Bone marrow (tissue), 2 donors: ENCODE results near the gene ITPA.

Experiments used
- DNase-seq, 2 donors: peaks; one replicate each; lab custom pipeline; 2025; lab: John Stamatoyannopoulos, UW

ITPA gene

DNA sequence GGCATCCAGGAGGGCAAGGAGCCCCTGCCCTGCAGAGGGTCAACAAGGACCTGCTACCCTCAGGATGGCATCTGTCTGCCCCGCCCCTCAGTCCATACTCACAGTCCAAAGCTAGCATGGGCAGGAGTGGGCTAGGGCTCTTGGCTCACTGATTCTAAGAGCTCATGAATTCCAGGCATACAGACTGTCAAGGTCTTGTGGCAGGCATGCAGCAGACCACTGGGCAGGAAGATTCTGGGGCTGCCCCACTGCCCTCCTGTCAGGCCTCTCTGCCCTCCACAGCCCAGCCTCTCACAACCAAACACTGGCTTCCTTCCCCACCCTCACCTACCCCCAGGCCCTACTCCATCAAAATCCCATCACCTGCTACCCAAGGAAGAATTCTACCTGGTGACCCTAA, 35.3 kb downstream of the ITPA start:
- DNase-seq, result no peak

DNA sequence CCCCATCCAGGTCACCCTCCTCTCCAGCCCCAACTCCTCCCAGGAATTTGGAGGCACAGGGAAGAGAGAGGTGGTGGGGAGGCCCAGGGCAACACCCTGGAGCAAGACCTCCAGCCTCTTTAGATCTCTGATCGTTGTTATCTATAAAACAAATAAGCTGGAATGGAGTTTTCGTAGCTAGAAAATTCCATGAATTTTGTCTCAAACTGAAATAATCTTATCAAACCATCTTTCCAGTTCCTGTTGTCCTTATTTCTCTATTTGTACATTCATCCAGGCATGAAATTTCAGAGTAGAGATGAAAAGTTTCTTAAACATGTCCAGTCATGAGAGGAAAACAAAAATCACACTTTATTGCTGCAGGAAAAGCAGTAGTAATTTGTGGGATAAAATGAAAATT, 35.9 kb downstream of the ITPA start:
- DNase-seq, result no peak

DNA sequence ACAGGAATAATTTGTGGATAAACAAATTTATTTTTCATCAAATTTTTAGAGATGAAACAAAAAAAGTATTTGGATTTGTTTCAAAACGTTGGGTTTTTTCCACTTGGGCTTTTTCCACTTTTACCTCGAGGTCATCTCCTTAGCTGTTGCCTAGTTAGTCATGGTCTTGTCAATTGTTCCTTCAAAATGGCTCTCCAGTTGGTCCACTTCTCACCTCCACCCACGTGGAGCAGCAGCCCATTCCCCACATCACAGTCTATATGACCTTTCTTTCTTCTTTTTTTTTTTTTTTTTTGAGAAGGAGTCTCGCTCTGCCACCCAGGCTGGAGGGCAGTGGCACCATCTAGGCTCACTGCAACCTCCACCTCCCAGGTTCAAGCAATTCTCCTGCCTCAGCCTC, 36.4 kb downstream of the ITPA start:
- DNase-seq, result no peak

DNA sequence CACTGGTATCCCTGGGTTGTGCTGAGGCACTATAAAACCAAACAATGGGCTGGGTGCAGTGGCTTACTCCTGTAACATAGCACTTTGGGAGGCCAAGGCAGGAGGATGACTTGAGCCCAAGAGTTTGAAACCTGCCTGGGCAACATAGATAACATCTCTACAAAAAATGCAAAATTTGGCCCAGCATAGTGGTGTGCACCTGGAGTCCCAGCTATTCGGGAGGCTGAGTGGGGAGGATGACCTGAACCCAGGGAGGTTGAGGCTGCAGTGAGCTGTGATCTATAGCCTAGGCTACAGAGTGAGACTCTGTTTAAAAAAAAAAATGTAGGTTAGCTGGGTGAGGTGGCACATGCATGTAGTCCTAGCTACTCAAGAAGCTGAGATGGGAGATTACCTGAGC, 37.4 kb downstream of the ITPA start:
- DNase-seq, result no peak

DNA sequence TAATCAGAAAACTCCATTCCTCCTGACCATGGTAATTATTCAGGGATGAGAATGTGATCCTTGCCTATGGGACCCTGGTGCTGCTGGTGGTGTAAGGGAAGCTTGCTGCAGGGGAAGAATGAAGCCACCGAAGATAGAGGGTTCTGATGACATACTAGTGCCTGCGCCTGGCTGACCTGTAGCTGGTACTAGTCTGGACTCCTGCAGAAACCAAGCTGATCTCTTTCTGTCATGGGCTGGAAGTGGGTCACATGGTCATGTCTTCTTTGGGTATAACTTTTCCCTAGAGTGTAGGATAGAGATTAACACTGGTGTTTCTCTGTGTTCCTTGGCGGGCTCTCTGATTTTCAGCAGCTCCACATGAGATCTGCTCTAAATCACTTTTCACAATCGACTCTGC, 38.3 kb downstream of the ITPA start:
- no peak for DNase-seq

DNA sequence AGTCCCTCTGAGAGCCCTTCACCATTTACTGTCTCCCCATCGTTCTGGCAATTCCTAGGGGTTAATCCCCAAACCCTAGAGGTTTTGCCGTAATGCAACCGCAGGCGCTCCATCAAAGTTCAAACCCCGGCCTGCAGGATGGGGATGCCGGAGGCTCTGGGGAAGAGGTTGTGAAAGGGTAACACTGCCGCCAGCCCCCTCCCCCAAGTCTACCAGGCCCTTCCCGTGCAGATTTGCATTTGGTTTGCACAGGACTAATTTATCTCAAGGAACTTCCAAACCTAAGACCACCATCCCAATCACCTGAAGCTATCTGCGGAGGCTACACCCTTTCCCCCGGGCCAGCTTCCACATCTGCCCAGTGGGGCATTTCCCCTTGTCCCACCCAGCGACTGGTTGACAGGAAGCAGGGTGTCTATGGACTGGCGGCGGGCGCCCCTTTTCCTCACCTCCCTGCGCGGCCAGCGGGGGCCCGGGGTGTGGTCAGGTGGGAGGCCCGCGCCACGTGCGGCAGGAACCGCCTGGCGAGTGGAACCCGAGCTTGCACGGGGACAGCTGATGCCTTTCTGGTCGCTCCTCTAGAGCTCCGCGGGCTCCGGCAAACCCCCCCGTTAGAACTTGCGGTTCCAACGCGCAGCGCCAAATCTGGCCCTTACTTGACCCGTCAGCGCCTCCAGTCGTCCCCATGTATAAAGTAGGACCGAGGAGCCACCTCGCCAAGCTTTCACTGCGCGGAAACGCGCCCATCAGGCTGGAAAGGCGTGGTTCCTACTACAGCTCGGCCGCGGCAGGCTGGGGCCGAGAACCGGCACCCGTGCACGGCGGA, 39.1 kb downstream of the ITPA start:
- no peak for DNase-seq

DNA sequence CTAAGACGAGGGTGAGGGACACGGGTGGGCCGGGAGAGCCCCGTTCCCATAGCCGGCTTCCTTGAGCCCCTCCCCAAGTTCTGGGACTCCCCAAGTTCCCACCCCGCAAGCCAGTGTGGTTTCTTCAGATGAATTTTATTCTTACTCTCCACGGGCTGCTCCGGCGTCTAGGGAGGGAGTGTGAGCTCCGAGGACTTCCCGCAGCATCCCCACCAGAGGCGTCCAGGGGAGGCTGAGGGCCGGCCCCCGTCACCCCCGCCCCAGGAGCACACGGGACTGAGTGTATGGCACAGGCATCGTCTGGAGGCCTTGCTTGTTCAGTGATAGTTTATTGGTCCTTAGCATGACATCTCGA, 39.7 kb downstream of the ITPA start:
- no peak for DNase-seq

DNA sequence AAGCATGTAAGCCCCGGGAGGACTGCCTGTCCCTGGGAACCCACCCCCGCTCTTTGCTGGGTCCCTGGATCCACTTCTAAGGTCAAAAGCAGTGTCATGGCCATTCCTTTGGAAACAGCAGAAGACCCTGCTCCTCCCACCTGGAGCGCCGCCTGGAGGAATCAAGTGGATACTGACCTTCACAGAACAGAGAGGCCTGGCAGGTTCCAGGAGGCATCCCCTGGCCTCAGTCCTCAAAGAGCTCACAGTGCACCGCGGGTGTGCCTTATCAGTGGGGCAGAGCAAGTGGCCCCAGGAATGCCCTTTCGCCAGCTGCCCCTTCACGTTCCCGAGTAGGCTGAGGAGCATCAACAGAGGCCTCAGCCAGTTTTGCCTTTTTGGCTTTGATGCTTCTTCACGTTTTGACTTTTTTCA, 40.8 kb downstream of the ITPA start:
- DNase-seq, result no peak

DNA sequence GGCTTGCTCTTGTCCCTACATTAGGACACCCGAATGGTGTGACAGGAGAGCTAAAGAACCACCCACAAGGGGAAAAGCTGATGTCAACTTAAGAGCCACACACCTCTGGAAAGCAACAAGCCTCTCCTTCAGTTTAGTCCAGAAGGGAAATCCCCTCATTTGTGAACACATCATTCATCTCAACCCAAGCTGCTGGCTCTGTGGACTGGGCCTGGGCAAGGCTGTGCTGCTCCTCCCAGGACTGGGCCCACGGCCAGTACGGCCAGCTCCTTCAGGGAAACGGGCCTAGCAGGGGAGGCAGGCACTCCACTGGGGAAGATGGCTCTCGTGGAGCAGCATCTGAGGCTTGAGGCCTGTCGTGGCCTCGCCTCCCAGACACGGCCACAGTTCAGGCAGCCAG, 42.5 kb downstream of the ITPA start:
- DNase-seq, result no peak

DNA sequence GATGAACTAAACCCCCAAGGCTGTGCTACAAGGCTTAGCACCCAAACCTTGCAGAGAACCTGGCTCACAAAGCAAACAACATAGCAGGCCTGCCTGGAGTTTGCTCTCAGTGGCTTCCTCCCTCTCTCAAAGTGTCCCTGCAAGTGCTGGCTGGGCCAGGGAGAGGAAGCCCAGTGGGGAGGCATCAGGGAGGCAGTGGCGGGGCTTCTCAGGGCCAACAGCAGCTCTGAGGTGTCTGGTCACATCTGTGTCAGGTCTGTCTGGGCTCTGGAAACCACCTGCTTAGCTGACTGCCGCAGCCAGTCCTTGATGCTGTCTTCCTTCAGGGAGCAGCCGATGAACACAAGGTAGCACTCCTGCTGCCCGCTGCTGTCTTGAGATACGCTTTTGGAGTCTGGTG, 46.4 kb downstream of the ITPA start:
- no peak for DNase-seq

DNA sequence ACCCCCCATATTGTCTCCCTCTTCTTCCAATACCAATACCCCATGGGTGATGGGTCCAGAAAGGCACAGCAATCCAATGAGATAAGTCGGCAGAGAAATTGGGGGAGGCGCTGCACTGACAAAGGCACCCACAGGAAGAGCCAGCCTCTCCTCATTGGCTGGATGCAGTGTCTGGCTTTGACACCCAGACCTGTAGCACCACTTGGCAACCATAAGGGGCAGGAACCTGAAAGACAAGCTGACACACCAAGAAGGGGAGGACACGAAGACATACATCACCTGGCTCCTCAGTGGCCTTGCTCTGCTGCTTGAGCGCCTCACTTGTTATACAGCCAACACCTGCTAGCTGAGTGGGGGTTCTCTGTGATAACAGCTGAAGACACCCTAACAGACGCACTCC, 49.1 kb downstream of the ITPA start:
- DNase-seq, result no peak

DNA sequence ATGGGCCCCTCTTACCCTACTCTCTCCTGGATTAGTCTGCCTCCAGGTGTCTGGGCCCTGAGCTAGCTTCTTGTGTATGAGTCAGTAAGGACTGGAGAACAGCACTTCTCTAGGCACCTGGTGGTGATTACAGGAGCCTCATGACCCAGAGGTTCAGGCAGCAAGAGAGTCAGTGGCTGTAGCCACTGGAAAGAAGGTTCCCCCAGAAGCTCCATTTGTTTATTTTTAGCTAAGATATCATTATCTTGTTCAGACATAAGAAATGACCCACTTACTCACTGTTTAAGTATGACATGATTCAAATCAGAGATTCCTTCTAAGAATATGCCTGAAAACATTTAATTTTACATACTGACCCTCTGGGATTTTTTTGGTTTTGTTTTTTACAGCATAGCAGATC, 53.3 kb downstream of the ITPA start:
- DNase-seq, result no peak

DNA sequence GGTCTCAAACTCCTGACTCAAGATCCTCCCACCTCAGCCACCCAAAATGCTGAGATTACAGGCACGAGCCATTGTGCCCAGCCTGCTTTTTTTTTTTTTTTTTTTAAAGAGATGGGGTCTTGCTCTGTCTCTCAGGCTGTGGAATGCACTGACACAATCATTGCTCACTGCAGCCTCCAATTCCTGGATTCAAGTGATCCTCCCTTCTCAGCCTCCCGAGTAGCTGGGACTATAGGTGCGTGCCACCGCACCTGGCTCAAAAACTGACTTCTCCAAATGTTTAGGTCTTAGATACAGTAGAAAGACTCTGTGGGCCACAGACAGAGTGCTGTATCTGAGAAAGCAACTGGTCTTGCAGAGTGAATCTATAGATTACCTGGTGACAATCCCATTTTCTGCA, 60.8 kb downstream of the ITPA start:
- DNase-seq, result no peak

DNA sequence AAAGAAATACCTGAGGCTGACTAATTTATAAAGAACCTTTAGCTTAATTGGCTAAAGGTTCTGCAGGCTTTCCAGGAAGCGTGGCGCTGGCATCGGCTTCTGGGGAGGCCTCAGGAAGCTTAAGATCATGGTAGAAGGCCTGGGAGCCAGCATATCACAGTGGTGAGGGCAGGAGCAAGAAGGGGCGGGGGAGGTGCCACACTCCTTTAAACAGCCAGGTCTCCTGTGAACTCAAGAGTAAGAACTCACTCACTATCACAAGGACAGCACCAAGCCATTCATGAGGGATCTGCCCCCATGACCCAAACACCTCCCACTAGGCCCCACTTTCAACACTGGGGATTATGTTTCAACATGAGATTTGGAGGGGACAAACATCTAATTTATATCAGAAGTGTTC, 64.1 kb downstream of the ITPA start:
- DNase-seq, result no peak
